Endothelial cell of umbilical vein (primary cell): ENCODE results near the gene TDRD9.

Experiments
- EZH2 ChIP-seq: IDR thresholded peaks from 2 replicates; pipeline ENCODE4 v1.6.1; 2012; ENCODE audit warnings: borderline replicate concordance, low read depth, mild to moderate bottlenecking, moderate library complexity, low read length, inconsistent platforms; ENCODE audit not compliant: severe bottlenecking
- GATA2 ChIP-seq: IDR thresholded peaks from 2 replicates; pipeline ENCODE4 v1.7.0; 2011; ENCODE audit warnings: low read depth, mild to moderate bottlenecking, moderate library complexity, mixed read lengths, low read length; ENCODE audit not compliant: insufficient read length, insufficient read depth
- MYC ChIP-seq: IDR thresholded peaks from one replicate; pipeline ENCODE4 v1.6.1; 2011; ENCODE audit warnings: mild to moderate bottlenecking, low read depth, low read length
- POLR2A ChIP-seq: IDR thresholded peaks from 2 replicates; pipeline ENCODE4 v1.6.1; 2012; ENCODE audit warnings: low read depth, mild to moderate bottlenecking, control low read depth, low read length
- TF ChIP-seq, protein P1 (sequence below), 2 donors: IDR thresholded peaks; 1 replicate in 1 of 2; 2 replicates in 1 of 2; pipeline ENCODE4 v1.5.1; 2011; ENCODE audit warnings: low read length in 2 of 2, mild to moderate bottlenecking in 2 of 2, moderate library complexity in 2 of 2, control low read depth in 1 of 2, inconsistent platforms in 1 of 2, low read depth in 1 of 2; ENCODE audit not compliant: insufficient read depth in 1 of 2; ENCODE audit errors: extremely low read depth in 1 of 2

DNA sequence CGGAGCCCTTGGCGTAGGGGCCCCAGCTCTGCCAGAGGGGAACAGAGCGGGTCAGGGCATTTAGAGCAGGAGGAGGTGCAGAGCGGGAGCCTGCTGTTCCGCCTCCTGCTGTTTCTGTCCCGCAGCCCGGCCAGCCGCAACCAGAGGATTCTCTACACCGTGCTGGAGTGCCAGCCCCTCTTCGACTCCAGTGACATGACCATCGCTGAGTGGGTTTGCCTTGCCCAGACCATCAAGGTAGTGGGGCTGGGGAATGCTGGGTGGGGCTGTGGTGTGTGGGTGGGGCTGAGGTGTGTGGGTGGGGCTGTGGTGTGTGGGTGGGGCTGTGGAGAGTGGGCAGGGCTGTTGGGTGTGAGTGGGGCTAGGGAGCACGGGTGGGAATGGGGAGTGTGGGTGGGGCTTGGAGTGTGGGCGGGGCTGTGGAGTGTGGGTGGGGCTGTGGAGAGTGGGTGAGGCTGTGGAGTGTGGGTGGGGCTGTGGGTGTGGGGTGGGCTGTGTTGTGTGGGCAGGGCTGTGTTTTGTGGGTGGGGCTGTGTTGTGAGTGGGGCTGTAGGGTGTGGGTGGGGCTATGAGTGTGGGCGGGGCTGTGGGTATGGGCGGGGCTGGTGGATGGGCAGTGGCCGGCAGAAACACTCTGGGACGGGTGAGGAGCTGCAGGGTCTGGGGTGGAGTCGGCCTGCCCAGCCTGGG is 165.3 kb downstream of the TDRD9 start:
- TF ChIP-seq POLR2A (no peak), MYC (no peak), EZH2 (no peak), GATA2 (no peak)
- TF ChIP-seq, protein P1, sequence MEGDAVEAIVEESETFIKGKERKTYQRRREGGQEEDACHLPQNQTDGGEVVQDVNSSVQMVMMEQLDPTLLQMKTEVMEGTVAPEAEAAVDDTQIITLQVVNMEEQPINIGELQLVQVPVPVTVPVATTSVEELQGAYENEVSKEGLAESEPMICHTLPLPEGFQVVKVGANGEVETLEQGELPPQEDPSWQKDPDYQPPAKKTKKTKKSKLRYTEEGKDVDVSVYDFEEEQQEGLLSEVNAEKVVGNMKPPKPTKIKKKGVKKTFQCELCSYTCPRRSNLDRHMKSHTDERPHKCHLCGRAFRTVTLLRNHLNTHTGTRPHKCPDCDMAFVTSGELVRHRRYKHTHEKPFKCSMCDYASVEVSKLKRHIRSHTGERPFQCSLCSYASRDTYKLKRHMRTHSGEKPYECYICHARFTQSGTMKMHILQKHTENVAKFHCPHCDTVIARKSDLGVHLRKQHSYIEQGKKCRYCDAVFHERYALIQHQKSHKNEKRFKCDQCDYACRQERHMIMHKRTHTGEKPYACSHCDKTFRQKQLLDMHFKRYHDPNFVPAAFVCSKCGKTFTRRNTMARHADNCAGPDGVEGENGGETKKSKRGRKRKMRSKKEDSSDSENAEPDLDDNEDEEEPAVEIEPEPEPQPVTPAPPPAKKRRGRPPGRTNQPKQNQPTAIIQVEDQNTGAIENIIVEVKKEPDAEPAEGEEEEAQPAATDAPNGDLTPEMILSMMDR (IDR thresholded peaks at IDR 0.05; ENCODE audit: extremely low read depth in 1 of 2, insufficient read depth in 1 of 2, low read depth in 1 of 2, low read length in 2 of 2) = no peak
